ENCODE data around the gene SULT1E1. TPM values are rescaled to one million over a fixed set of nuclear protein-coding genes. Genes with fewer than 3 reads are reported as not detected.

Gene SULT1E1
- total RNA-seq, 1 donor from 2014 or later = 1.4 TPM

GRCh38 chr4:69860521-69861298, 765 bp upstream of the SULT1E1 start:
- no peaks in the 10 kb centered on the region for H3K27me3 ChIP-seq
- no peaks in the 10 kb centered on the region for H3K9me3 ChIP-seq
- no peak overlapping the region for H3K4me3 ChIP-seq
- no peaks in the 10 kb centered on the region for H3K36me3 ChIP-seq
- intact Hi-C loops (cut with DNase I) = no loop called here
- no peaks in the 10 kb centered on the region for H3K4me1 ChIP-seq
- DNase-seq = no peak
- ATAC-seq = no peak
- no peak for TF ChIP-seq CTCF (IDR thresholded peaks at IDR 0.05)
- no peak overlapping the region for H3K27ac ChIP-seq

GRCh38 chr4:69859140-69859685, 732 bp downstream of the SULT1E1 start:
- intact Hi-C loops (cut with DNase I) = no loop called here
- H3K4me1 ChIP-seq = no peaks in the 10 kb centered on the region
- H3K9me3 ChIP-seq = no peaks in the 10 kb centered on the region
- H3K36me3 ChIP-seq = no peaks in the 10 kb centered on the region
- no peaks in the 10 kb centered on the region for H3K27me3 ChIP-seq
- TF ChIP-seq CTCF (IDR thresholded peaks at IDR 0.05) = no peak
- no peak for DNase-seq
- H3K27ac ChIP-seq = no peak overlapping the region
- ATAC-seq = no peak
- H3K4me3 ChIP-seq = no peak overlapping the region

- Histone ChIP-seq H3K9me3 (no peaks in the 10 kb centered on the region), H3K27ac (no peak overlapping the region), H3K36me3 (no peaks in the 10 kb centered on the region), H3K4me1 (no peaks in the 10 kb centered on the region), H3K4me3 (no peak overlapping the region), H3K27me3 (no peaks in the 10 kb centered on the region)
- ATAC-seq (no peak), DNase-seq (no peak)
- no peak for TF ChIP-seq CTCF (IDR thresholded peaks at IDR 0.05)
- intact Hi-C loops (cut with DNase I) = no loop called here
Measured at GRCh38 chr4:69858690-69859089, 1.3 kb downstream of the SULT1E1 start.

GRCh38 chr4:69855822-69856221, 4.1 kb downstream of the SULT1E1 start:
- intact Hi-C loops (cut with DNase I) = no loop called here
- TF ChIP-seq CTCF (IDR thresholded peaks at IDR 0.05) = no peak
- no peak for ATAC-seq

GRCh38 chr4:69849969-69850368, 10.0 kb downstream of the SULT1E1 start:
- ATAC-seq = no peak

More at GRCh38 chr4:69855822-69856221, 4.1 kb downstream of the SULT1E1 start:
- Histone ChIP-seq H3K9me3 (no peaks in the 10 kb centered on the region), H3K27me3 (no peaks in the 10 kb centered on the region), H3K27ac (no peak overlapping the region), H3K4me3 (no peak overlapping the region), H3K4me1 (no peaks in the 10 kb centered on the region), H3K36me3 (no peaks in the 10 kb centered on the region)
- DNase-seq = no peak

More at GRCh38 chr4:69849969-69850368, 10.0 kb downstream of the SULT1E1 start:
- intact Hi-C loops (cut with DNase I) = no loop called here
- no peak overlapping the region for H3K27ac ChIP-seq
- no peaks in the 10 kb centered on the region for H3K9me3 ChIP-seq
- no peak for TF ChIP-seq CTCF (IDR thresholded peaks at IDR 0.05)
- DNase-seq = no peak
- no peaks in the 10 kb centered on the region for H3K36me3 ChIP-seq
- no peak overlapping the region for H3K4me3 ChIP-seq
- H3K27me3 ChIP-seq = no peaks in the 10 kb centered on the region
- no peaks in the 10 kb centered on the region for H3K4me1 ChIP-seq

All from upper lobe of right lung (tissue), 1 donor.